Lower leg skin (tissue), 3 donors: ENCODE data around the gene ZBTB20.

ENCODE experiments used
- CTCF ChIP-seq, 3 donors: fragments of 450-650 bp; IDR thresholded peaks; one replicate each; pipeline ENCODE4 v1.5.1; 2016; ENCODE audit warnings: antibody characterized with exemption in 3 of 3, mild to moderate bottlenecking in 3 of 3, moderate library complexity in 2 of 3
- POLR2A ChIP-seq, 2 donors: fragments of 450-650 bp; IDR thresholded peaks; one replicate each; pipeline ENCODE4 v1.6.1; 2016 to 2017; ENCODE audit warnings: antibody characterized with exemption in 2 of 2, mild to moderate bottlenecking in 1 of 2, moderate library complexity in 1 of 2

- TF ChIP-seq CTCF (IDR thresholded peaks at IDR 0.05) (no peak), POLR2A (IDR thresholded peaks at IDR 0.05) (no peak)
These were observed 104.7 kb downstream of the ZBTB20 start for GRCh38 chr3:115042351-115042750.
